Amniotic epithelial cell (primary cell): ENCODE measurements around the gene GPR68.
"Not testable (repeated sequence)": the region's sequence is repeated elsewhere in the genome, so short reads cannot be mapped to it uniquely, and the experiment has no call there.

Experiments
- DNase-seq: peaks from one replicate; pipeline ENCODE4 v3.0.0-alpha.2; 2010; ENCODE audit warnings: low read depth

The GPR68 gene

GRCh38 chr14:91272341-91273272 is 28.1 kb upstream of the GPR68 start:
- no peak for DNase-seq

DNA sequence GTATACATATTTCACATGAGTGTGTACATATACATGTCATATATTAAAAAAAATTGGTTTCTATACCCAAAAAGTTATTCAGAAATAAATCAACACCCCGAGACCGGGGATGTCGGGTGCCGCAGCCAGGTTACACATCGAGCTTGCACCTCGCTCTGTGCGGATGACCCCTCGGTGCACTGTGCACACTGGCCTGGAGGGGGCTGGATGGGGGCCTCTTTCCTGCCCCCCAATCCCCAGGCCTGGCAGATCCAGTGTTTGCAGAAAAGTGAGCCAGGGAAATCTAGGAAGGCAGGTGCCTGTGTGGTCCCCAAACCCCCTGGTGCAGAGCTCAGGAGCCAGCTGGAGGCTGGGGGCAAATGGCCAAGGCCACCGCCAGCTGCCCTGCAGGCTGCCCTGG is 27.1 kb upstream of the GPR68 start:
- DNase-seq, result no peak

DNA sequence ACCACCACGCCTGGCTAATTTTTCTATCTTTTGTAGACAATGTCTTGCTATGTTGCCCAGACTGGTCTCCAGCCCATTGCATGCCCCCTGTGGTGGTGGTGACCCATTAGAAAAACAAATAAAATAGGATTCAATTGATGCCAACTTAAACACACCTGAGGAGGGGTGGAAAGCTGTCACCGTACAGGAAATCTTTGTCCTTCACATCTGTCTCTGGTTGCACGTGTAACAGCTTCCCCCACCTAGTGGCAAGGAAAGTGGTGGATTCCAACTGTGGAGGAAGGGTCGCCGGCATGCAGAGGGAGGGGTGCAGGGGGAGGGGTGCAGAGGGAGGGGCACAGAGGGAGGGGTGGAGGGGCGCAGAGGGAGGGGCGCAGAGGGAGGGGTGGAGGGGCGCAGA is 26.1 kb upstream of the GPR68 start:
- no peak for DNase-seq

DNA sequence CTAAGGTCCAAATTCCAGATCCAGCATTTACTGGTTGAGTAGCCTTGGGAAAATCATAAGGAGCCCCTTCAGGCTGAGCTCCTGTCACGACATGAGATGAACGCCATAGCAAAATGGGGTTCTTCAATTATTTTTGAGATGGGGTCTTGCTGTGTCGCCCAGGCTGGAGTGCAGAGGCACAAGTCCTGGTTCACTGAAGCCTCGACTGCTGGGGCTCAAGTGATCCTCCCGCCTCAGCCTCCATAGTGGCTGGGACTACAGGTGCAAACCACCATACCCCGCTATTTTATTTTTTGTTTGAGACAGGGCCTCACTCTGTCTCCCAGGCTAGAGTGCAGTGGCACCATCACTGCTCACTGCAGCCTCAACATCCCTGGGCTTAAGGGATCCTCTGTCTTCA is 25.7 kb upstream of the GPR68 start:
- no peak for DNase-seq

GRCh38 chr14:91269076-91269991 is 24.8 kb upstream of the GPR68 start:
- DNase-seq, result no peak

- DNase-seq, result no peak
Observed at GRCh38 chr14:91267965-91268437, 23.5 kb upstream of the GPR68 start.

DNA sequence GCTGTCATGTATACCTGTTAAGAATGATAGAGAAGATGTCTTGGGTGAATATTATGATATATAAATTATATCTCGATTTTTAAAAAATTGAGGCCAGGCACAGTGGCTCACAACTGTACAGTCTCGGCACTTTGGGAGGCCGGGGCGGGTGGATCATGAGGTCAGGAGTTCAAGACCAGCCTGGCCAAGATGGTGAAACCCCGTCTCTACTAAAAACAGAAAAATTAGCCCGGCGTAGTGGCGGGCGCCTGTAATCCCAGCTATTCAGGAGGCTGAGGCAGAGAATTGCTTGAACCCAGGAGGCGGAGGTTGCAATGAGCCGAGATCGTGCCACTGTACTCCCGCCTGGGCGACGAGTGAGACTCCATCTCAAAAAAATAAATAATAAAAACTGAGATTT is 21.8 kb upstream of the GPR68 start:
- not testable (repeated sequence) for DNase-seq

DNA sequence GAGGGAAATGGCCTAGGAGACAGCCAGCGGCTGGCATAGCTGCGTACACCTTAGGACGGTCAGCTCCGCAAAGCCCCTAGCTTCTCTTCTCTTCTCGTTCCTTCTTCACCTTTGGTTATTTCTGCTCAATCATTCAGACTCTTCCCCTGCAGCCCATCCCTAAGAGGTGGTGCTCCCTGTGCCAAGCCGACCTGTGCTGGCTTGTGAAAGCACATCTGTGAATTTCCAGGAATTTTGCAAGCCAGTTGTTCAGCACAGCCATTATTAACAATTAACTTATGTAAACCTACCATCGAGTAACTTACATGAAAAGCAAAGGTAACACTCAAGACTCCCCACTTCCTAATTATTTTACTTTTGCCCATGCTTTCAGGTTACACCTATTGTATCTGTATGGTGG is 20.9 kb upstream of the GPR68 start:
- no peak for DNase-seq

- DNase-seq, result no peak
Observed at GRCh38 chr14:91264151-91265150, 19.9 kb upstream of the GPR68 start.

GRCh38 chr14:91263329-91263728 is 18.8 kb upstream of the GPR68 start:
- DNase-seq, result no peak

- no peak for DNase-seq
Observed at GRCh38 chr14:91261986-91262549, 17.6 kb upstream of the GPR68 start.

GRCh38 chr14:91261115-91261514 is 16.6 kb upstream of the GPR68 start:
- DNase-seq, result no peak

DNA sequence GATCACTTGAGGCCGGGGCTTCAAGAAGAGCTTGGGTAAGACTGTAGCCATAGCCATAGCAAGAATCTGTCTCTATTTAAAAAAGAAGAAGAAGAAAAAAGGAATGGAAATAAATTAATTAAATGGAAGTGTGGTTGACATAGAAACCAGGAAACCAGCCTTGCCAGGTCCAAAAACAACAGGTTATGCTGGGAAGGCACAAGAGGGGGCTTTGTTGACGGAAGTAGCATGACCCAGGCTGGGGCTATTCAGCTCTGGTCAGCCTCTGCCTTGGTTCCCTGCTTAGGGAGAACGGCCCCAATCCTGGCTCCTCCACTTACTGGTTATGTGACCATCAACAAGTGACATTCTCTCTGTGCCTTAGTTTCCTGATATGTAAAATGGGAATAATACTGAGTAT is 14.4 kb upstream of the GPR68 start:
- DNase-seq, result no peak

DNA sequence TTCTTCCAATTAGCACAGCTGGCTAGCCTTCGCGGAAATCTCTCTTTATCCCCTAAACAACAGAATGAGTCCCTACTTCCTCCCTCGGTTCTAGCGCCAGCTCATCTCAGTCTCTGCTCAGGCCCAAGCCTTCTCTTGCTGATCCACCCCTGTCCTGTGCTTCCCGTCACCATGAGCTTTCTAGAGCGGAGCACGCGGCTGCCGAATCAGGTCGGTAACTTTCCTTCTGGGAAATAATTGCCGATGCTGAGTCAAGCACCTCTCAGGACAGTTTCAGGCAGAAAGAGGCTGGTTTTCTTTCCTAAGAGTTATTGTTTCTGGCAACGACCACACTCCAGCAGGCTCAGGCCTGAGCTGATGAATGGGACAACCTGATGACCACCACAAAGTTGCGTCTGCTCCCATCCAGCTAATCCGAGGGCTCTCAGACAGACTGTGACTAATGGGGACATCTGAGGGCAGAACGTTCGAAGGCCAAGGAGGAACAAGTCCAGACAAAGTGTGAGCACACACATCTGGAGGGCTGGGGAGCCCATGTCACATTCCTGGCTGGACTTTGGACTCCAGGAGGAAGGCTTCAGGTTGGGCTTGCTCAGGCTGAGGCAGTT is 13.6 kb upstream of the GPR68 start:
- peak; percentile 52 for DNase-seq

GRCh38 chr14:91257328-91258010 is 13.0 kb upstream of the GPR68 start:
- no peak for DNase-seq

GRCh38 chr14:91256661-91257060 is 12.2 kb upstream of the GPR68 start:
- DNase-seq, result no peak

- no peak for DNase-seq
Observed at GRCh38 chr14:91255026-91255695, 10.7 kb upstream of the GPR68 start.

DNA sequence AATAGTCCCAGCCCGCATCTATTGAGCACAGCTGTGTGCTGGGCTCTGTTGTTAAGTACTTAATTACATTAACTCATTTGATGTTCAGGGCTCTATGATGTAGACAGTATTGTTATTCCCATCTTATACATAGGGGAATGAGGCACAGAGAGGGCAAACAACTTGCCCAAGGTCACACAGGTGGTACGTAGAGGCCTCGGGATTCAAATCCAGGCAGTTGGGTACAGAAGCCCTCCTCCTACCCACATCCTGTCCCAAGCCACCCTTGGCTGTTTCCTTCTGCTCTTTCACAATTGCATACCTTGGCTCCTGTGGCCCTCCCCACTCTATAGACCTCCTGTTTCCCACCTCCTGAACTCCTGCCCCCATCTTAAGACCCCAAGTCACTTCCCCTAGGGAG is 10.0 kb upstream of the GPR68 start:
- DNase-seq, result no peak

GRCh38 chr14:91253795-91254323 is 9.4 kb upstream of the GPR68 start:
- DNase-seq, result no peak
